Measurements from ENCODE around the gene CD44.

The CD44 gene

DNA sequence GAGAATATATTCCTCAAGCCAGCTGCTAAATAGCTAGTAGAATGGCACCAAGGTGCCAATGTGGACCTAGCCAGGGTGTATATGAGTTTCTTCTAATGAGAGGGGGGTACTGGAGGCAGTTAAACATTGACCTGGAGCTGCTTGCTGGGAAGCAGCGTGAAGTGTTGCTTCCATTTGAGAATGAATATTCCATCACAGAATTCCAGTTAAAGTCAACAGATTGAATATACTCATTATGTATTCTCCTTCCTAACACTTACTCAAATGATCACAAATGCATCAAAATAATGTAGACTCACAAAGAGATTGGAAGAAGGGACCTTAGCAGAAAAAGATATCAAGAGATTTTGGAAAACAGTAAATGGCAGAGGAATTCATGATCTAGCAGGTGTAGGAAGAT lies 102.1 kb downstream of the CD44 start:
- DNase-seq = no peak

GRCh38 chr11:35241531-35241930 lies 102.6 kb downstream of the CD44 start:
- no peak for DNase-seq

DNA sequence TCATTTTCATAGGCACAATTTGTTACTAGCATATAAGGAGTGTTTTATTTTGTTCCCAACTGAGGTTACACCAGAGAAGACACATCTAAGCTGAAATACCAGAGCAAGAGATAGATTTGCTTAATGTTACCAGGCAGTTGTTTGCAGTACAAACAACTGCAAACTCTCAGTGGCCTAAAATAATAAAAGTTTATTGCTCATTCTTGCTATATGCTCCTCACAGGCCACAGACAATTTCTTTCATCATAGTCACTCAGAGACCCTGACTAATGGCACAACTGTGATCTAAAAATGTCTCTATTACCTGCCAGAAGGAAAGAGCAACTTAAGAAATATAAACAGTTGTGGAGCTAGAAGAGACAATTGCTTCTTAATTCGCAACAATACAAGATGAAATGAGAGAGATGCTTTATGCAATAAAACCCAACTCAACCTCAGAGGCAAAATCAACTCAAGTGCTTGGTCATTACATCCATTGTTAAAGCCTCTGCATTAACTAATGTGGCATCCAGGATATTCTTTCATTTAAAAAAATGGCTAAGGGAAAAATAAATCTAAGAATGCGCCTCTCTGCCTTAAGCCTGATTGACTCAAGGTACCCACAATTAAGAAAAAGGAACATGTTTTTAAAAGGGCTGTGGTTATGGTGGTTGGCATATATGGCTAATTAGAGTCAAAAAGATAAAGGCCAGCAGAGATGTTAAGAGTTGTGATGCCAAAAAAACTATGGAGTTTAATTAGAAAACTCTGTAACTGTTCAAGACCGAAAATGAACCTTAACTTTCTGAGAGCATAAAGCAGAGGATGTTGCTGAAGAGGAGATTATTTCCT lies 103.7 kb downstream of the CD44 start:
- no peak for DNase-seq

DNA sequence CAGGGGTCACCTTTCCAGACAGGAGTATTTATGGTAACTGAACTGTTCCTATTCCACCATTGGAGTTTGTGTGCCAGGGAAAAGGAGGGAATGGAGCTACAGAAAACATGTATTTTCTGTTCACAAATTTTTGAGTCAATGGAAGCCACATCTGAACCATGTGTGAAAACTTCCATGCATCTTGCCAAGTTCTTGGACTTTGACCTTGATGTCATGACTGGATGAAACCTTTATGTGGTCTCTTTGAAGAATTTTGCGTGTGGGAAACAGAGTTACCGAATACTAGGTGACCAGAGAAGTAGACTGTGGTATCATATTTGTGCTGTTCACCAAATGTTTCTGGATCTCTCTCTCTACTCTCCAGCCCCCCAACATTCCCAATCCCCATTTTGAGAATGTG lies 104.8 kb downstream of the CD44 start:
- no peak for DNase-seq

DNA sequence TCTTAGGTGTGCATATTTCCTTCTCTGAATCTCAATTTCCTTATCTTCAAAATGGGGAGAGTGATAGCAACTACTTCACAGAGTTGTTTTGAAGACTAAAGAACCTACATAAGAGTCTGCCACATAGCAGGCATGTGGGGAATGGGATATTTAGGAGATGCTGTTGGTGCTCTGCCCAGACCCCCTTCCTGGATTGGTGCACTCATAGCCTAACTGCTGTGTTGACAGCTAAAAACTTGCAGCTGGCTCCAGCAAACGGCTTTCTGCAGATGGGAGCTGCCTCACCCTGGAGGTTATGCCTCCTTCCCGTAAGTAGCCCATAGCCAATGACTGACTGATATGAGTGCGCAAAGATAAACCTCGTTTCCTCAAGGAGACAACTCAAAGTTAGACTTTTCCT lies 106.1 kb downstream of the CD44 start:
- no peak for DNase-seq

- DNase-seq = no peak
These were observed 106.8 kb downstream of the CD44 start for GRCh38 chr11:35245786-35246185.

DNA sequence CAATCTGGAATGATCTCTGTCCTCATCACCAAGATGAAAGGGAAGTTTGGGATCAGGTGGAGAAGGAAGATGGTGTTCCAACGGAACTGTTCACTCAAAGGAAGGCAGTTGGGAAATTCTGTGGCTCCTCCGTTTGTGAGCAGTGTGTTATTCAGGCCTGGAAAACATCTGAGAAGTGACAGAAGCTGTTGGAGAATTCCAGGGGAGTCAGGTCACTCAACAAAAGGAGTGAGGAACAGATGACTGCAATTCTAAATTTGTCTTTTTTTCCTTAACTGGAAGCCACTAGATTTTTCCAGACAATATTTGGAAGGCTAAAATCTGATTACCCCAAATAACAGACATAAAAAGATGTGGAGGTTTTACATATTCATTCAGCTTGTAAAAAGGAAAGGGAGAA lies 107.8 kb downstream of the CD44 start:
- no peak for DNase-seq

- DNase-seq = no peak
These were observed 108.5 kb downstream of the CD44 start for GRCh38 chr11:35247428-35247827.

DNA sequence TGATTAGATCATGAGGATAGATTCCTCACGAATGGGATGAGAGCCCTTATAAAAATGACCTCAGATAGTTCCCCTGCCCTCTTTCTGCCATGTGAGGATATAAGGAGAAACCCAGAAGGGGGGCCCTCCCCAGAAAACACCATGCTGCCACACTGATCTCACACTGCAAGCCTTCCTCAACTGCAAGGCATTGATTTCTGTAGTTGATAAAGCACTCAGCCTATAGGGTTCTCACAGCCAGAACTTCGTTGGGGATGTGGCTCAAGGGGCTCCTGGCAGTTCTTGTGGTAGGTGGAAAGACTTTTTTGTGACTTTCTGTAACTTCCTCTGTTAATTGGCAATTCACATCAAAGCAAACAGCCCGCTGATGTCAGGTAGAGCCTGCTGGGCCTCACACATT lies 108.9 kb downstream of the CD44 start:
- no peak for DNase-seq

DNA sequence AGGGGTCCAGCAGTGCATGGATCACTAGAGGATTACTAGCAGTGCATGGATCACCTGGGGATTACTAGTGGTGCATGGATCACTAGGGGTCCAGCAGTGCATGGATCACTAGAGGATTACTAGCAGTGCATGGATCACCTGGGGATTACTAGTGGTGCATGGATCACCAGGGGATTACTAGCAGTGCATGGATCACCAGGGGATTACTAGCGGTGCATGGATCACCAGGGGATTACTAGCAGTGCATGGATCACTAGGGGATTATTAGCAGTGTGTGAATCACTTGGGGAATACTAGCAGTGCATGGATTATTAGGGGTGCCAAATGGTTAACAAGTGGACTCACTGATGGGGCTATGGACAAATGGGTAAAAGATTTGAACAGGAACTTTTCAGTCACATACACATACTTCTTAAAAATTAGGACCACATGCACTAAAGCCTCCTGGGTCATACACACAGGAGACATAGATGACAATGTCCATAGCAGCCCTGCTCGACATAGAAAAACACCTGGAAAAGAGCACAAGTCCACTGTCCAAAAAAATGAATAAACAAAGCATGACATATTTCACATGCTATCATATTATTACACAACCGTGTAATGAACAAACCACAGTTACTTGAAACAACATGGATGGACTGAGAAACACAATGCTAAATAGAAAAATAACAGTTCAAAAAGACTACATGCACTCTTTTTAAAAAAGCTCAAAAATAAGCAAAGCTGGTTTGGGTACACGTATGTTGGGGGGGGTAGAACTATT lies 109.8 kb downstream of the CD44 start:
- DNase-seq = no peak

DNA sequence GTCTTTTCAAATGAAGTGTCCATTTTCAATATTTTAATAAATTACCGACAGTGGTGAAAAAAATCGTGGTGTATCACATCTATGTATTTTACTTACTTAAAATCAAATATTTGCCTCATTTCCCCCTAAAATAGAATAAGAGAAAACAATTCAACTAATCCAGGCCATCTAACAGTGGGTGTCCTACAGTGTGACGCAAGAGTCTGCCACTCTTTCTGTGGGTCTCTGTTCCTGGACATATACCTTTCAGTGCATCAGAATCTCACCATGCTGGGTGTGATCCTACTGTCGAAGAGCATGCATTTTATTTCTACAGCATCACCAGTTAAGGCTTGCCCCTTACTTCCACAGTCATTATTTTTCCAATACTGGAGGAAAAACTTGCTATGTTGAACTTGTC lies 111.2 kb downstream of the CD44 start:
- DNase-seq = no peak

- no peak for DNase-seq
These were observed 111.7 kb downstream of the CD44 start for GRCh38 chr11:35250621-35251020.

- no peak for DNase-seq
These were observed 114.3 kb downstream of the CD44 start for GRCh38 chr11:35253237-35253636.

DNA sequence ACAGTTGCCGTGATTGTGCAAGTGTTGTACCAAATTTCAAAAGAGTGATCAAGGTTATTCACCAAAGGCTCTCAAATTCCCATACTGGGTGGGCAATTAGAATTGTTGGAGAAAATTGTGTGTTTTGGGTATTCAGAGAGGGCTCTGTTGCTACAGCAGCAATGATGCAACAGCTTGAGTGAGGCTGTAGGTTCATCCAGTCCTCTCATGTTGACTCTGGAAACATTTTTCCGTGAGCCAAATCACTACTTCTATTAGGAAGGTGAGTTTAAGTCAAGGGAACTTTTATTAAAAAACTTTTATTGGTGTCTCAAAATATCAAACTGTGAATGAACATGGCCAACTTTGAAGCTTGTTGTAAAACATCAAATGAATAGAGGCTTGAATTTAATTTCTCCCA lies 116.5 kb downstream of the CD44 start:
- no peak for DNase-seq

DNA sequence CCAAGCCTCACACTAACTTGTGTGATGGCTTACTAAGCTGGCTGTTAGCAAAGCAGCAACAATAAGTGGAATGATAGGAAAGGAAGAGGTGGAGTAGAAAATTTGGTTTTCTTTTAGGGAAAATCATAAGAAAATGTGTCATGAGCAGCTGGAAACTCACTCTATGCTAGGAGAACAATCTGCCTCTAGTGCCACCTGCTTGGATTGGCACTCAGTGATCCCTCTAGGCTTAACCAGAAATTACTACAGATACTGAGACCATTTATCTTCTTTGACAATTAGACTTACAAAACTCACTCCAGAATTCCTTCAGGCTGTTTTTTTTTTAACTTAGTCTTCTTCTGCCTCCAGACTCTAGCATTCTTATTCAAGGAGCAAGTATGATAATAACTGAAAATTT lies 117.3 kb downstream of the CD44 start:
- no peak for DNase-seq

GRCh38 chr11:35257281-35257680 lies 118.3 kb downstream of the CD44 start:
- DNase-seq = no peak

DNA sequence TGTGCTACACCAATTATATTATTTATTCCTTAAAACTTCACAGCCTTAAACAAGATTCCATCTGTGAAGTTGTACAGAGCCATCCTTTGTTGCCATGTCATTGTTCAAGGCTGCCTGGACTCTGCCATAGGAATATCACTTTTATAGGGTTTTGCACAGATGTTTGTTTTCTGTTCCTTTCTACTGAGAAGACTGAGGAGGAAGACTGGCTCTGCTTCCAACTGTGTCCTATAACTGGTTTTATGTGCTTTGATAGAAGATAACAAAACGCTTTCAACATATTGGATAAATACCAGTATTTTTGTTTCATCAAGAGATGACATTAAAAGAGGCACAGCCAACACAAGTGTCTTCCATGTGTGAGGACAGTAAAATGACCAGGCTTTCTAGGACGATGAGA lies 120.6 kb downstream of the CD44 start:
- DNase-seq = no peak

GRCh38 chr11:35260342-35260985 lies 121.5 kb downstream of the CD44 start:
- no peak for DNase-seq

DNA sequence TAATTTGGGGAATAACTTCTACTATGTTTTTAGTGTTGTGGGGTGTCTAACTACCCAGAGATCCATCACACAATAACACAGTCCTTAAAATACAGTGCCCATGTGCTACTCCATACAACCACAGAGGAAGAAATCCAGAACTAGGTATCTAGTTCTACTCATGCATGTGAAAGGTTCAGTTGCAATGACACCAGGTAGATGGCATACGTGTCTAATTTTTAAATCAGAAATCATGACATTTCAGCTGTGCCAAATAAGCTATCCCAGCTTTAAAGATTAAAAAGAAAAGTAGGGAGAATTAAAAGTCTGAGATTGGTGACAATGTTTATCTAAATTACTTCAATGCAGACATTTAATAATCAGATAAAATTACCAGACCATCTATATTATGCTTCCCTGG lies 122.2 kb downstream of the CD44 start:
- DNase-seq = no peak

GRCh38 chr11:35262056-35262455 lies 123.1 kb downstream of the CD44 start:
- DNase-seq = no peak

DNA sequence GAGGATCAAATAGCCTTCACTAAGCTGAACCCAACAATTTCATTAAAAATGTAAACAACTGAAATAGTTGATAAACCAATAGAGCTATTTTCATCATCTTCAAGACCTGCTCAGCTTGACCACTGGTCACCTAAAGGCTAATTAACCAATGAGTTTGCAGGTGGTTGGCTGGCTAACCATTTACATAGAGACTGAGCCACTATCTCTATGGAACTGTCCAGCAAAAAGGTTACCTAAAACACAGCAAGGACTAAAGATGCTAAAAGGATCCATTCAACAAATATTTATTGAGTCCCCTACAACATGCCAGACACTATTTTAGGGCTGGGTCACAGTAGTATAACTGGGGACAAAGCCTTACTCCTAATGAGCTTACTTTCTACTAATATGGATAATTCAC lies 123.8 kb downstream of the CD44 start:
- DNase-seq = no peak

DNA sequence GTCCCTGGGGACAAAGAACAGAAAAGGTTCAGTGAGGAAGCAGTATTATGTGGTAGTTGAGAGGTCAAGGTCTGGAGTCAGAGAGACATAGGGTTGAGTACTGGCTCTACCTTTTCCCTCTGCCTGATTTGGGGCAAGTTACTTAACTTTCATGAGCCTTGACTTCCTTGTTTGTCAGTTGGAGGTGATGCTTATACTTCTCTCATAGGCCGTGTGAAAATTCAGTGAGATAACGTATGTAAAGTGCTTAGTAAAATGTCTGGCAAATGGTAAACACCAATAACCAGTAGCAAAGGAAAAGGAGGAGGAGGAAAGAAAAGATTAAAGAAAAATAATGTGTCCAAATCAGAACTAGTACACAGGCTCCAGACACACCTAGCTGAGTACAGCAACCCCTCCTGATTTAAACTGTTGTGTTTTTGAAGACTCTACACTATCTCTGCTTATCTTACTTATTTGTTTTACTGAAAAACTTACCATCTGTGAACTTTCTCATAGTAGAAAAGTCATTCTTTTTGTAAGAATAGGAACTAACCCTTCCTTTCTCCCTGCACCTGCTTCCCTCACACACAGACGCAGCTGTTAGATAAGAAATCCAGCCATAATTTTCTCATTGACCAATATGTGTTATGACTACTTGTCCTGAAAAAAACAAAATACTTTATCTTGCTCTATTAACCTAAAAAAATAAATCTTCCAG lies 126.9 kb downstream of the CD44 start:
- DNase-seq = no peak

- no peak for DNase-seq
These were observed 128.5 kb downstream of the CD44 start for GRCh38 chr11:35267504-35267903.

Measured in activated naive CD4-positive, alpha-beta T cell treated with anti-CD3 and anti-CD28 coated beads, Interleukin-2, amount 50 U/mL, for 16 hours (primary cell).